Kidney (tissue), 14 donors: ENCODE measurements around the gene MDM4. TPM values are rescaled to one million over a fixed set of nuclear protein-coding genes. Genes with fewer than 3 reads are reported as not detected.

Experiments
- DNase-seq, 5 donors: peaks; one replicate each; pipeline ENCODE4 v3.0.0-alpha.2; 2013 to 2020
- FAIRE-seq: peaks from 2 replicates; lab custom pipeline; 2012; peaks lifted over from hg19 to GRCh38; lab: Jason Lieb, UNC
- H3K27ac ChIP-seq, 2 donors: one replicate each; pipeline ENCODE4 v1.7.0; 2013; ENCODE audit warnings: low read depth in 2 of 2, low read length in 2 of 2, inconsistent platforms in 1 of 2
- H3K27me3 ChIP-seq: one replicate; pipeline ENCODE4 v1.7.1; 2013; ENCODE audit warnings: low read length, inconsistent platforms; ENCODE audit not compliant: control insufficient read depth, insufficient read depth
- H3K36me3 ChIP-seq, 3 donors: one replicate each; pipeline versions ENCODE4 v1.7.0 to v1.7.1; 2013; ENCODE audit warnings: low read length in 3 of 3, control low read depth in 1 of 3, inconsistent platforms in 1 of 3; ENCODE audit not compliant: insufficient read depth in 3 of 3, control insufficient read depth in 2 of 3
- H3K4me1 ChIP-seq, 3 donors: one replicate each; pipeline versions ENCODE4 v1.7.0 to v1.7.1; 2013; ENCODE audit warnings: low read length in 3 of 3, inconsistent platforms in 1 of 3, low read depth in 1 of 3; ENCODE audit not compliant: control insufficient read depth in 2 of 3, insufficient read depth in 2 of 3
- H3K4me3 ChIP-seq, 3 donors: one replicate each; pipeline versions ENCODE4 v1.7.0 to v1.8.1; 2013; ENCODE audit warnings: low read length in 3 of 3, control low read depth in 1 of 3, inconsistent platforms in 1 of 3
- H3K9ac ChIP-seq, 3 donors: one replicate each; pipeline versions ENCODE4 v1.7.0 to v1.7.1; 2013; ENCODE audit warnings: low read length in 3 of 3, control low read depth in 1 of 3, inconsistent platforms in 1 of 3
- H3K9me3 ChIP-seq, 3 donors: one replicate each; pipeline versions ENCODE4 v1.7.0 to v1.7.1; 2013; ENCODE audit warnings: low read length in 3 of 3, control low read depth in 1 of 3, inconsistent platforms in 1 of 3; ENCODE audit not compliant: control insufficient read depth in 2 of 3, insufficient read depth in 1 of 3
- CTCF ChIP-seq: IDR thresholded peaks from 3 replicates; pipeline ENCODE4 v1.5.1; 2012; ENCODE audit warnings: mild to moderate bottlenecking, moderate library complexity, borderline replicate concordance; ENCODE audit not compliant: insufficient read depth; ENCODE audit errors: extremely low read depth
- intact Hi-C: fragments of 100-400 bp; cut with DNase I; formaldehyde crosslinking; loops from one replicate; pipeline ENCODE4 v1.11.1; 2022
- polyA plus RNA-seq: library from polyadenylated mRNA; stranded (reverse); fragments of 350-450 nt; fragmentation: Illumina TruSeq; extraction: RNeasy Lipid Tissue Mini Kit (QIAGEN cat#74804); gene quantifications from one replicate; pipeline ENCODE4 v1.2.3, GENCODE V29; 2014; ENCODE audit warnings: low read depth, low replicate concordance; ENCODE audit not compliant: insufficient read depth
- total RNA-seq: library from RNA; stranded (reverse); fragmentation: NEBNext Ultra II Directional; extraction: Animal tissue kit (Norgen Biotek cat#: 25700); gene quantifications from one replicate; pipeline ENCODE4 v1.2.1, GENCODE V29; 2021
- donor health status: control.
- donor health status: control.
- donor health status: control.
- donor health status: control.
- donor health status: control.
- donor health status: DM: yes; HTN: yes; CAD: no.
- donor health status: Normal renal cell carcinoma (clear cell type).

Gene MDM4
- total and polyA plus RNA-seq, 2 donors from 2014 or later: 6.3 to 87.9 TPM

GRCh38 chr1:204580862-204581261, 64.7 kb downstream of the MDM4 start:
- no peaks in the 10 kb centered on the region for H3K4me1 ChIP-seq
- no peaks in the 10 kb centered on the region for H3K36me3 ChIP-seq
- no peak for DNase-seq
- H3K27me3 ChIP-seq: no peaks in the 10 kb centered on the region
- TF ChIP-seq CTCF: no peak
- intact Hi-C loops: no loop called here
- FAIRE-seq: no peak
- no peak overlapping the region for H3K4me3 ChIP-seq
- H3K27ac ChIP-seq: no peak overlapping the region
- no peak overlapping the region for H3K9ac ChIP-seq
- no peaks in the 10 kb centered on the region for H3K9me3 ChIP-seq

GRCh38 chr1:204581759-204582158, 65.6 kb downstream of the MDM4 start:
- intact Hi-C loops: no loop called here
- Histone ChIP-seq H3K9me3 (no peaks in the 10 kb centered on the region), H3K9ac (no peak overlapping the region), H3K27ac (no peak overlapping the region), H3K4me3 (no peak overlapping the region), H3K36me3 (no peaks in the 10 kb centered on the region), H3K4me1 (no peaks in the 10 kb centered on the region), H3K27me3 (no peaks in the 10 kb centered on the region)
- DNase-seq (no peak), FAIRE-seq (no peak)
- no peak for TF ChIP-seq CTCF

- DNase-seq (no peak), FAIRE-seq (no peak)
- H3K9ac ChIP-seq: no peak overlapping the region
- no peaks in the 10 kb centered on the region for H3K9me3 ChIP-seq
- no peaks in the 10 kb centered on the region for H3K36me3 ChIP-seq
- no peaks in the 10 kb centered on the region for H3K27me3 ChIP-seq
- H3K4me1 ChIP-seq: no peaks in the 10 kb centered on the region
- H3K27ac ChIP-seq: no peak overlapping the region
- H3K4me3 ChIP-seq: no peak overlapping the region
- intact Hi-C loops: no loop called here
- no peak for TF ChIP-seq CTCF
These were observed 67.9 kb downstream of the MDM4 start for GRCh38 chr1:204583909-204584632.
